H9 (cell line): ENCODE results near the gene TTLL1. TPM values are rescaled to one million over a fixed set of nuclear protein-coding genes. Genes with fewer than 3 reads are reported as not detected.

Experiments used
- DNase-seq: peaks from one replicate; pipeline ENCODE4 v3.0.0-alpha.2; 2017
- H2AFZ ChIP-seq: one replicate; pipeline ENCODE4 v1.6.1; 2013; ENCODE audit warnings: mild to moderate bottlenecking, low read length, control low read depth, moderate library complexity
- H2AK5ac ChIP-seq: 2 replicates; pipeline ENCODE4 v1.6.1; 2013; ENCODE audit warnings: low read length, control low read depth, mixed read lengths; ENCODE audit not compliant: insufficient read length
- H2BK120ac ChIP-seq: one replicate; pipeline ENCODE4 v1.6.1; 2013; ENCODE audit warnings: low read depth, mild to moderate bottlenecking, low read length, control low read depth, inconsistent platforms; ENCODE audit not compliant: poor library complexity, severe bottlenecking
- H2BK12ac ChIP-seq: 2 replicates; pipeline ENCODE4 v1.6.1; 2013; ENCODE audit warnings: low read length, control low read depth, mixed read lengths, low read depth; ENCODE audit not compliant: insufficient read length
- H2BK15ac ChIP-seq: 2 replicates; pipeline ENCODE4 v1.6.1; 2013; ENCODE audit warnings: low read depth, low read length, control low read depth
- H2BK20ac ChIP-seq: one replicate; pipeline ENCODE4 v1.6.1; 2013; ENCODE audit warnings: low read depth, mild to moderate bottlenecking, low read length, control low read depth, inconsistent platforms; ENCODE audit not compliant: poor library complexity, severe bottlenecking
- H2BK5ac ChIP-seq: 2 replicates; pipeline ENCODE4 v1.6.1; 2013; ENCODE audit warnings: low read length, control low read depth, mixed read lengths; ENCODE audit not compliant: insufficient read length
- H3K14ac ChIP-seq: 2 replicates; pipeline ENCODE4 v1.6.1; 2013; ENCODE audit warnings: low read length, control low read depth; ENCODE audit not compliant: insufficient read depth
- H3K18ac ChIP-seq: 2 replicates; pipeline ENCODE4 v1.6.1; 2013; ENCODE audit warnings: low read depth, mild to moderate bottlenecking, mixed read lengths, low read length, control low read depth; ENCODE audit not compliant: insufficient read length
- H3K23ac ChIP-seq: 2 replicates; pipeline ENCODE4 v1.6.1; 2013; ENCODE audit warnings: low read length, control low read depth, mixed read lengths, low read depth; ENCODE audit not compliant: insufficient read length
- H3K23me2 ChIP-seq: 2 replicates; pipeline ENCODE4 v1.6.1; 2013; ENCODE audit warnings: low read depth, mild to moderate bottlenecking, mixed read lengths, low read length, control low read depth; ENCODE audit not compliant: insufficient read length, poor library complexity, severe bottlenecking
- H3K27ac ChIP-seq: 2 replicates; pipeline ENCODE4 v1.5.1; 2013; ENCODE audit warnings: low read length, control low read depth, mixed read lengths, low read depth; ENCODE audit not compliant: insufficient read length
- H3K27me3 ChIP-seq: 2 replicates; pipeline ENCODE4 v1.6.1; 2013; ENCODE audit warnings: low read length, control low read depth, inconsistent platforms; ENCODE audit not compliant: insufficient read depth
- H3K4ac ChIP-seq: 2 replicates; pipeline ENCODE4 v1.6.1; 2013; ENCODE audit warnings: low read depth, mild to moderate bottlenecking, control low read depth, inconsistent platforms, low read length, moderate library complexity
- H3K4me1 ChIP-seq: 2 replicates; pipeline ENCODE4 v1.6.1; 2013; ENCODE audit warnings: low read length, control low read depth, inconsistent platforms; ENCODE audit not compliant: insufficient read depth
- H3K4me2 ChIP-seq: 2 replicates; pipeline ENCODE4 v1.6.1; 2013; ENCODE audit warnings: low read length, control low read depth, mixed read lengths; ENCODE audit not compliant: insufficient read length, insufficient read depth
- H3K56ac ChIP-seq: 2 replicates; pipeline ENCODE4 v1.6.1; 2013; ENCODE audit warnings: low read depth, mild to moderate bottlenecking, mixed read lengths, low read length, control low read depth; ENCODE audit not compliant: insufficient read length
- H3K79me1 ChIP-seq: 2 replicates; pipeline ENCODE4 v1.6.1; 2013; ENCODE audit warnings: low read depth, mild to moderate bottlenecking, moderate library complexity, low read length, control low read depth, inconsistent platforms; ENCODE audit not compliant: insufficient read depth, poor library complexity, severe bottlenecking
- H3K79me2 ChIP-seq: 2 replicates; pipeline ENCODE4 v1.6.1; 2013; ENCODE audit warnings: low read length, control low read depth, inconsistent platforms; ENCODE audit not compliant: insufficient read depth
- H3K9ac ChIP-seq: 2 replicates; pipeline ENCODE4 v1.6.1; 2013; ENCODE audit warnings: low read length, control low read depth, mixed read lengths; ENCODE audit not compliant: insufficient read length; ENCODE audit errors: extremely low read depth
- H3K9me3 ChIP-seq: one replicate; pipeline ENCODE4 v1.6.1; 2013; ENCODE audit warnings: low read depth, low read length, inconsistent platforms; ENCODE audit not compliant: control insufficient read depth
- H3T11ph ChIP-seq: one replicate; pipeline ENCODE4 v1.6.1; 2013; ENCODE audit warnings: mild to moderate bottlenecking, low read length, control low read depth, inconsistent platforms
- H4K20me1 ChIP-seq: one replicate; pipeline ENCODE4 v1.6.1; 2013; ENCODE audit not compliant: control insufficient read depth, insufficient read length, insufficient read depth
- H4K5ac ChIP-seq: 2 replicates; pipeline ENCODE4 v1.6.1; 2013; ENCODE audit warnings: low read depth, mild to moderate bottlenecking, mixed read lengths, low read length, control low read depth; ENCODE audit not compliant: insufficient read length
- H4K8ac ChIP-seq: replicated peaks from 2 replicates; pipeline ENCODE4 v1.6.1; 2013; ENCODE audit warnings: low read length, control low read depth, mixed read lengths, low read depth; ENCODE audit not compliant: insufficient read length
- H4K91ac ChIP-seq: 2 replicates; pipeline ENCODE4 v1.6.1; 2013; ENCODE audit warnings: low read depth, mild to moderate bottlenecking, moderate library complexity, mixed read lengths, low read length, control low read depth; ENCODE audit not compliant: insufficient read length
- H3K27ac Mint-ChIP-seq, 3 experiments: 2 replicates in 2 of 3; 3 replicates in 1 of 3; pipeline ENCODE4 v1.8.0; 2020 to 2021; ENCODE audit warnings: mixed read lengths in 3 of 3, mild to moderate bottlenecking in 1 of 3, moderate library complexity in 1 of 3
- H3K27me3 Mint-ChIP-seq: 2 replicates; pipeline ENCODE4 v1.8.0; 2021; ENCODE audit warnings: low read depth, mild to moderate bottlenecking, moderate library complexity, mixed read lengths
- H3K36me3 Mint-ChIP-seq, 3 experiments: 2 replicates in 2 of 3; 3 replicates in 1 of 3; pipeline ENCODE4 v1.8.0; 2020 to 2021; ENCODE audit warnings: low read depth in 3 of 3, mixed read lengths in 3 of 3; ENCODE audit not compliant: insufficient read depth in 1 of 3
- H3K4me1 Mint-ChIP-seq, 2 experiments: 2 replicates each; pipeline ENCODE4 v1.8.0; 2020; ENCODE audit warnings: mixed read lengths in 2 of 2
- H3K4me3 Mint-ChIP-seq, 2 experiments: 2 replicates in 1 of 2; 3 replicates in 1 of 2; pipeline ENCODE4 v1.8.0; 2020 to 2021; ENCODE audit warnings: mild to moderate bottlenecking in 2 of 2, mixed read lengths in 2 of 2, moderate library complexity in 1 of 2
- H3K9me3 Mint-ChIP-seq, 2 experiments: 2 replicates in 1 of 2; 3 replicates in 1 of 2; pipeline ENCODE4 v1.8.0; 2020; ENCODE audit warnings: mild to moderate bottlenecking in 2 of 2, mixed read lengths in 2 of 2, moderate library complexity in 1 of 2
- WGBS: extraction: QIAGEN DNeasy Blood & Tissue Kit; methylation state at CpG from one replicate; pipeline ENCODE4 v1.1.7; 2013; ENCODE audit warnings: missing lambda C conversion rate, low lambda C conversion rate, mixed read lengths; ENCODE audit not compliant: insufficient read length; ENCODE audit errors: extremely low coverage; 5-methylcytosine and 5-hydroxymethylcytosine counted together
- total RNA-seq: library from RNA; stranded (reverse); gene quantifications from 2 replicates; pipeline ENCODE4 v1.2.1, GENCODE V29; 2021
- TF ChIP-seq, protein P1 (sequence below): fragments of 200-600 bp; sonication (generic); conservative IDR thresholded peaks from 3 replicates; pipeline ENCODE4 v1.8.0; 2021; ENCODE audit warnings: antibody characterized with exemption, mild to moderate bottlenecking

Gene TTLL1
- total RNA-seq, 1 experiment from 2014 or later: 4.1 TPM

DNA sequence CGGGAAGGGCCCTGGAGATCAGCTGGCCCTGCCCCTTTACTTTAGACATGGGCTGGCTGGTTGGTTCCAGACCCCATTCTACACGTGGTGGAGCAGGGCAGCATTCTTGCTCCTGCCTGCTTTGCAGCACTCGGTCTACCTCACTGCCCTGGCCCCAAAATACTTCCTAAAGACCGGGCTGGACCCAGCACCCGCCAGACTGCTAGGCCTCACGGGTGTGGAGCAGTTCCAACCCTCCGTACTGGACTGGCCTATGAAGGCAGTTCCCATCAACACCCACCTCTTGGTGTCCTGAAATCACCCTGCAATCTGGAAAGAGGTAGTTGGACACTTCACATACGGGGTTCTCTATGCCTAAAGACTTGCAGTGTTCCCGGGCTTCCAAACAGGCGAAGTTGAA lies 47.6 kb upstream of the TTLL1 start:
- Histone ChIP-seq H3K27ac (no peak overlapping the region), H4K8ac (no peak overlapping the region), H3K4ac (no peak overlapping the region), H3K23ac (no peak overlapping the region), H2BK12ac (no peak overlapping the region), H2AFZ (no peak overlapping the region), H2BK20ac (no peak overlapping the region), H3K79me1 (no peaks in the 10 kb centered on the region), H3K4me1 (no peaks in the 10 kb centered on the region), H3K9ac (no peak overlapping the region), H4K20me1 (no peaks in the 10 kb centered on the region), H2BK120ac (no peak overlapping the region), H3K18ac (no peak overlapping the region), H3K9me3 (no peaks in the 10 kb centered on the region), H3K4me2 (no peak overlapping the region), H3K56ac (no peak overlapping the region), H2AK5ac (no peak overlapping the region), H3K14ac (no peak overlapping the region), H4K5ac (no peak overlapping the region), H3K79me2 (no peaks in the 10 kb centered on the region), H3K27me3 (no peaks in the 10 kb centered on the region), H3K23me2 (no peaks in the 10 kb centered on the region), H3T11ph (no peak overlapping the region), H2BK15ac (no peak overlapping the region), H2BK5ac (no peak overlapping the region), H4K91ac (no peak overlapping the region)
- TF ChIP-seq, protein P1, sequence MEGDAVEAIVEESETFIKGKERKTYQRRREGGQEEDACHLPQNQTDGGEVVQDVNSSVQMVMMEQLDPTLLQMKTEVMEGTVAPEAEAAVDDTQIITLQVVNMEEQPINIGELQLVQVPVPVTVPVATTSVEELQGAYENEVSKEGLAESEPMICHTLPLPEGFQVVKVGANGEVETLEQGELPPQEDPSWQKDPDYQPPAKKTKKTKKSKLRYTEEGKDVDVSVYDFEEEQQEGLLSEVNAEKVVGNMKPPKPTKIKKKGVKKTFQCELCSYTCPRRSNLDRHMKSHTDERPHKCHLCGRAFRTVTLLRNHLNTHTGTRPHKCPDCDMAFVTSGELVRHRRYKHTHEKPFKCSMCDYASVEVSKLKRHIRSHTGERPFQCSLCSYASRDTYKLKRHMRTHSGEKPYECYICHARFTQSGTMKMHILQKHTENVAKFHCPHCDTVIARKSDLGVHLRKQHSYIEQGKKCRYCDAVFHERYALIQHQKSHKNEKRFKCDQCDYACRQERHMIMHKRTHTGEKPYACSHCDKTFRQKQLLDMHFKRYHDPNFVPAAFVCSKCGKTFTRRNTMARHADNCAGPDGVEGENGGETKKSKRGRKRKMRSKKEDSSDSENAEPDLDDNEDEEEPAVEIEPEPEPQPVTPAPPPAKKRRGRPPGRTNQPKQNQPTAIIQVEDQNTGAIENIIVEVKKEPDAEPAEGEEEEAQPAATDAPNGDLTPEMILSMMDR: no peak
- no peak for DNase-seq
- H3K4me3 Mint-ChIP-seq: no peak overlapping the region
- peaks cover 26 to 82% (median 74%) of the 10 kb centered on the region in 3 experiments; a peak in 6 of 7 replicates for H3K36me3 Mint-ChIP-seq
- no CpG with 5 or more reads among the region's 10 CpGs for WGBS
- no peaks in the 10 kb centered on the region for H3K9me3 Mint-ChIP-seq
- no peaks in the 10 kb centered on the region for H3K27me3 Mint-ChIP-seq
- 0 out of 7 replicates have a peak overlapping the region, but pooled peaks of 1 of the 3 experiments have one; percentile 24 for H3K27ac Mint-ChIP-seq
- H3K4me1 Mint-ChIP-seq: no peaks in the 10 kb centered on the region
